SH-SY5Y (cell line): ENCODE data around the gene BABAM2.

ENCODE experiments used
- GATA2 ChIP-seq: IDR thresholded peaks from 2 replicates; pipeline ENCODE4 v1.6.1; 2011; ENCODE audit warnings: mild to moderate bottlenecking, low read depth, low read length
- GATA3 ChIP-seq: IDR thresholded peaks from 2 replicates; pipeline ENCODE4 v1.6.1; 2011; ENCODE audit warnings: low read depth, mild to moderate bottlenecking, low read length, moderate library complexity

GRCh38 chr2:28322051-28322450 lies 431.5 kb downstream of the BABAM2 start:
- no peak for TF ChIP-seq GATA2
- no peak for TF ChIP-seq GATA3
